Osteocyte (in vitro differentiated cells): ENCODE measurements around the gene UBE2J1. TPM values are rescaled to one million over a fixed set of nuclear protein-coding genes. Genes with fewer than 3 reads are reported as not detected.
A peak's percentile ranks its signal among the peaks of the same experiment; 100 is the strongest.
"Not testable (repeated sequence)": the region's sequence is repeated elsewhere in the genome, so short reads cannot be mapped to it uniquely, and the experiment has no call there.

ENCODE experiments used
- DNase-seq: peaks from one replicate; pipeline ENCODE4 v3.0.0; 2021; ENCODE audit warnings: mixed read lengths; ENCODE audit not compliant: unreplicated experiment; ENCODE audit errors: extremely low spot score
- H3K27ac Mint-ChIP-seq: one replicate; pipeline ENCODE4 v1.8.0; 2021; ENCODE audit warnings: mild to moderate bottlenecking, mixed read lengths; ENCODE audit not compliant: unreplicated experiment
- H3K27me3 Mint-ChIP-seq: one replicate; pipeline ENCODE4 v1.8.0; 2021; ENCODE audit warnings: mixed read lengths; ENCODE audit not compliant: unreplicated experiment
- H3K36me3 Mint-ChIP-seq: one replicate; pipeline ENCODE4 v1.8.0; 2021; ENCODE audit warnings: mixed read lengths; ENCODE audit not compliant: unreplicated experiment
- H3K4me1 Mint-ChIP-seq: one replicate; pipeline ENCODE4 v1.8.0; 2021; ENCODE audit warnings: mixed read lengths; ENCODE audit not compliant: unreplicated experiment
- H3K4me3 Mint-ChIP-seq: one replicate; pipeline ENCODE4 v1.8.0; 2021; ENCODE audit warnings: mild to moderate bottlenecking, moderate library complexity, mixed read lengths; ENCODE audit not compliant: unreplicated experiment
- H3K9me3 Mint-ChIP-seq: one replicate; pipeline ENCODE4 v1.8.0; 2021; ENCODE audit warnings: mixed read lengths; ENCODE audit not compliant: unreplicated experiment
- total RNA-seq: library from RNA; stranded (reverse); gene quantifications from 2 replicates; pipeline ENCODE4 v1.2.1, GENCODE V29; 2021
- TF ChIP-seq, protein P1 (sequence below): fragments of 200-600 bp; sonication (generic); IDR thresholded peaks from 2 replicates; pipeline ENCODE4 v1.5.0; 2021; ENCODE audit warnings: antibody characterized with exemption, mild to moderate bottlenecking, moderate library complexity

UBE2J1 gene
- total RNA-seq, 1 donor from 2014 or later = 39.6 TPM

DNA sequence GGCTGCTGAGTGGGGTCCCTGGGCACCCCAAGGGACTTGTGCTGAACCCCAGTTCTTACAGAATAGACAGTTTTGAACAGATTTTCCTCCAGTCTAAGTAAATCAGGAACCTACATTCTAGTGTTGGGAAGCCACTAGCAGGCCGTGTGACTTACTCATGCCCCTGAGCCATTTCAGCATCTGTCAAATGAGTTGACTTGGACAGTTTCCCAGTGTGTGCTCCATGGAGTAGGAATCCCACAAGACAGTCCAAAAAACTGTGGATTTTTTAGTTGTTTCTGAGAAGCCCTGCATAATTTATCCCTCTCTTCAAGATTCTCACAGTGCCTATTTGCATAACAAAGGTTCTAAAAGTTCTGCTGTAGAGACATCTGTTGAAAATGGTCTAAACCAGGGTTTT lies 39.5 kb downstream of the UBE2J1 start:
- H3K36me3 Mint-ChIP-seq = peaks cover 9% of the 10 kb centered on the region
- H3K4me1 Mint-ChIP-seq = peaks cover 36% of the 10 kb centered on the region
- DNase-seq = no peak
- H3K9me3 Mint-ChIP-seq = no peaks in the 10 kb centered on the region
- peaks cover 6% of the 10 kb centered on the region for H3K27me3 Mint-ChIP-seq
- no peak overlapping the region for H3K4me3 Mint-ChIP-seq
- peak overlapping the region; percentile 67 for H3K27ac Mint-ChIP-seq
- TF ChIP-seq, protein P1, sequence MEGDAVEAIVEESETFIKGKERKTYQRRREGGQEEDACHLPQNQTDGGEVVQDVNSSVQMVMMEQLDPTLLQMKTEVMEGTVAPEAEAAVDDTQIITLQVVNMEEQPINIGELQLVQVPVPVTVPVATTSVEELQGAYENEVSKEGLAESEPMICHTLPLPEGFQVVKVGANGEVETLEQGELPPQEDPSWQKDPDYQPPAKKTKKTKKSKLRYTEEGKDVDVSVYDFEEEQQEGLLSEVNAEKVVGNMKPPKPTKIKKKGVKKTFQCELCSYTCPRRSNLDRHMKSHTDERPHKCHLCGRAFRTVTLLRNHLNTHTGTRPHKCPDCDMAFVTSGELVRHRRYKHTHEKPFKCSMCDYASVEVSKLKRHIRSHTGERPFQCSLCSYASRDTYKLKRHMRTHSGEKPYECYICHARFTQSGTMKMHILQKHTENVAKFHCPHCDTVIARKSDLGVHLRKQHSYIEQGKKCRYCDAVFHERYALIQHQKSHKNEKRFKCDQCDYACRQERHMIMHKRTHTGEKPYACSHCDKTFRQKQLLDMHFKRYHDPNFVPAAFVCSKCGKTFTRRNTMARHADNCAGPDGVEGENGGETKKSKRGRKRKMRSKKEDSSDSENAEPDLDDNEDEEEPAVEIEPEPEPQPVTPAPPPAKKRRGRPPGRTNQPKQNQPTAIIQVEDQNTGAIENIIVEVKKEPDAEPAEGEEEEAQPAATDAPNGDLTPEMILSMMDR = no peak

DNA sequence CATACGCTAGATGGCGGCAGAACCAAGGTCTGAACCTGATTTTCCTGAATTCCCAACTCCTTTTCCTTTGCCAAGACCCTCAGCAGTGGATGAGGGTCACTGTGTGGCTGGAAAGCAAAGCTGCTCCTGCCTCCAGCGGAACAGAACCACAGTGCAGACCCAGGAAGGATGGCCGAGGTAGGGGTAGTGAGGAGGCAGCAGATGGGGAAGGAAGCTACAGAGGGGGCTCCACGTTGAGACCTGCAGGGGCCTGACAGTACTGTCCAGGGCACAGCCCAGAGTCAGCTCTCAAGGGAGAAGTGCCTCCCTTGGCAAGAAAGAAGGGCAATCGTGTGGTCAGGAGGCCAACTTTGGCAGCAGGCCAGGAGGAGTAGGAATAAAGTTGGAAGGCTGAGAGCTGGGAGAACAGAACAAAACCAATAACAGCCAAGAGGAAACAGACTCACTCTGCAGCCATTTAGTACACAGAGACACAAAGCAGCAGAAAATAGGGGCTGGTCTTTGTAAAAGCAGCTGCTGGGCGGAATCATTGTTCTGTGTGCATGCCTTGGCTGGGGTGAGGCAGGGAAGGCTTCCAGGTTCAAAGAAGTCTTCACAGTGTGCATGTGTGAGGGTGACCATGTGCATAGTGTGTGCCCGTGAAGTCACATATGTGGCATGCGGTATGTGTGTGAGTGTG lies 40.5 kb downstream of the UBE2J1 start:
- peaks cover 36% of the 10 kb centered on the region for H3K4me1 Mint-ChIP-seq
- H3K9me3 Mint-ChIP-seq = no peaks in the 10 kb centered on the region
- peaks cover 11% of the 10 kb centered on the region for H3K27me3 Mint-ChIP-seq
- peak overlapping the region; percentile 41 for H3K4me3 Mint-ChIP-seq
- H3K36me3 Mint-ChIP-seq = peaks cover 4% of the 10 kb centered on the region
- TF ChIP-seq, protein P1 = peak; percentile 37
- DNase-seq = no peak
- H3K27ac Mint-ChIP-seq = peak overlapping the region; percentile 67

DNA sequence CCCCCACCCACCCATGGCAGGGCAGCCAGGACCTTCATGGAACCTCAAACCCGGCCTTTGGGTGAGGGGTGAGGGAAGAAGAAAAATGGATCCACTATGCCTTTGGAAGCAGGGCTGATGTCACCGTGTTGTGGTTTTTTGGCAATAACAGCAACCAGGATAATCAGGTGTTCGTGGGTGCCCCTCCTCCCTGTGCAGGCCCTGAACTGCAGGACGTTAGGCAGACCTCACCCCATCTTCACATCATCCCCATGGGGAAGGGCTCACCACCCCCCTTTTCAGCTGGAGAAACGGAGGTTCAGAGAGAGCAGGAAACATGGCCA lies 41.0 kb downstream of the UBE2J1 start:
- TF ChIP-seq, protein P1 = no peak
- H3K27ac Mint-ChIP-seq = peak overlapping the region; percentile 67
- H3K9me3 Mint-ChIP-seq = no peaks in the 10 kb centered on the region
- peaks cover 4% of the 10 kb centered on the region for H3K36me3 Mint-ChIP-seq
- H3K4me3 Mint-ChIP-seq = no peak overlapping the region
- H3K4me1 Mint-ChIP-seq = peaks cover 36% of the 10 kb centered on the region
- no peak for DNase-seq
- H3K27me3 Mint-ChIP-seq = peaks cover 14% of the 10 kb centered on the region

DNA sequence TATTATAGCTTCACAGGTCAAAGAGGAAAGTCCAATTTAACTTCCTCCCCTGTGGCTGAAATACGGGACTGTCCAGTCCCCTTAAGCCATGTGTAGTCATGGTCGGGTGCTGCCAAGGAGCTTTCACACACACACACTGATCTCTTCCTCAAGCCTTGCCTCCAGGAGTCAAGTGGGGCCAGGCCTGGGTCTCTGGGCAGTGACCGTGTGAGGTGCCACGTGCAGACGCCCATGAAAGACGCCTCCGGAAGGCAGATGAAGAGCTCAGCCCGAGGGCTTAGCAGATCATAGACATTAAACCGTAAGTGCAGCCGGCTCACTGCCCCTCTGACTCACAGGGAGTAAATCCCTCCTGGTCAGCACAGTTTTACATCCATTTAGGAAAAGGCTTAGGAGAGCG lies 41.6 kb downstream of the UBE2J1 start:
- peaks cover 1% of the 10 kb centered on the region for H3K36me3 Mint-ChIP-seq
- no peak overlapping the region for H3K4me3 Mint-ChIP-seq
- peak overlapping the region; percentile 43 for H3K27ac Mint-ChIP-seq
- H3K9me3 Mint-ChIP-seq = no peaks in the 10 kb centered on the region
- H3K27me3 Mint-ChIP-seq = peaks cover 17% of the 10 kb centered on the region
- H3K4me1 Mint-ChIP-seq = peaks cover 36% of the 10 kb centered on the region
- TF ChIP-seq, protein P1 = no peak
- no peak for DNase-seq

DNA sequence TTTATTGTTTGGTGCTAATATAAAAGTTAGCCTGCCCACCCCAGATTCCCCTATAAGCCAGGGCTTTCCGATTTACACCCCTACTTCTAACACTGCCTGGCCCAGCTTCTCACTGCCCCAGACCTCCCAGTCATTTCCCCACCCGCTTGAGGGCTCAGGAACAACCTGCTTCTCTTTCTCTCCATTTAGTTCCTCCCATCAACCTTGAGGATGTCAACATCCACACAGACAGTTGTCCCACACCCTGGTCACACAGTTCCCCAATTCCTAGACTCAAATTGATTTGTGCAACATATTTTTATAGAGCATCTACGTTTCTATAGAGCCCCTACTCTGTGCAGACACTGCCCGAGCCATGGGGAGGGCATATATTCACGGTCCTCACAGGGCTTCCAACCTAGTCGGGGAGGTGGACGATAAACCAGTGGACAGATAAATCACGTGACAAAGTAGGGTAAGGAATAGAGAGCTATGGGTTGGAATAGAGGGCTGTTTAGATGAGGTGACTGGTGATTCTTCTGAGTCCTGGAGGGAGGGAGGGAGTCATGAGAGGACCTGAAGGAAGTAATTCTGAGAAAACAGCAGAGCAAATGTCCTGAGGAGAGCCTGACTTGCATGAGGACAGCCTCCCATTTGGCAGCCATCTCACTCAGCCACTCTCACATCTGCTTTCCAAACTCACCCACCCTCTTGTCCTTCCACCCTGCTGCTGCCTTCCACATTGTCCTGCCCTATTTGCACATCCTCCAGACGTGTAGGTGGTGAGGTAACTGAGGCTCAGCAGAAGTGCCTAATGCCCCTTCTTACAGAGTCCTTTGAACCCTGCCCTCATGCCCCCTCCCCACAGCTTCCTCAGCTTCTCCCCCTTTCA lies 43.8 kb downstream of the UBE2J1 start:
- TF ChIP-seq, protein P1 = no peak
- H3K4me1 Mint-ChIP-seq = peaks cover 31% of the 10 kb centered on the region
- no peaks in the 10 kb centered on the region for H3K36me3 Mint-ChIP-seq
- no peaks in the 10 kb centered on the region for H3K9me3 Mint-ChIP-seq
- no peak overlapping the region for H3K4me3 Mint-ChIP-seq
- no peak overlapping the region for H3K27ac Mint-ChIP-seq
- H3K27me3 Mint-ChIP-seq = peaks cover 22% of the 10 kb centered on the region
- no peak for DNase-seq

DNA sequence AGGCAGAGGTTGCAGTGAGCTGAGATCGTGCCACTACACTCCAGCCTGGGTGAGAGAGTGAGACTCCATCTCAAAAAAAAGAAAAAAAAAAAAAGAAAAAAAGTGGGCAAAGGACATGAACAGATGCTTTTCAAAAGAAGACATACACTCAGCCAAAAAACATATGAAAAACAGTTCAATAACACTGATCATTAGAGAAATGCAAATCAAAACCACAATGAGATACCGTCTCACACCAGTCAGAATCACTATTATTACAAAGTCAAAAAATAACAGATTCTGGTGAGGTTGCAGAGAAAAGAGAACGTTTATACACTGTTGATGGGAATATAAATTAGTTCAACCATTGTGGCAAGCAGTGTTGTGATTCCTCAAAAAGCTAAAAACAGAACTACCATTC lies 48.0 kb downstream of the UBE2J1 start:
- not testable (repeated sequence) for DNase-seq, H3K27ac Mint-ChIP-seq, H3K4me3 Mint-ChIP-seq, H3K36me3 Mint-ChIP-seq, H3K4me1 Mint-ChIP-seq, H3K9me3 Mint-ChIP-seq
- peaks cover 20% of the 10 kb centered on the region for H3K27me3 Mint-ChIP-seq
